GM12873 (cell line): ENCODE results near the gene NSG2.
A peak's percentile ranks its signal among the peaks of the same experiment; 100 is the strongest.

Experiments used
- CTCF ChIP-seq: IDR thresholded peaks from 2 replicates; pipeline ENCODE4 v1.5.1; 2012; ENCODE audit warnings: low read depth, mild to moderate bottlenecking, moderate library complexity, low read length, control low read depth; ENCODE audit not compliant: insufficient read depth; ENCODE audit errors: missing control alignments

Gene NSG2

GRCh38 chr5:174047472-174048099 lies 2.1 kb downstream of the NSG2 start:
- TF ChIP-seq CTCF = no peak

- no peak for TF ChIP-seq CTCF
Measured at GRCh38 chr5:174052636-174053035, 7.1 kb downstream of the NSG2 start.

GRCh38 chr5:174053905-174054304 lies 8.4 kb downstream of the NSG2 start:
- no peak for TF ChIP-seq CTCF

GRCh38 chr5:174056064-174056847 lies 10.8 kb downstream of the NSG2 start:
- peak; percentile 65 for TF ChIP-seq CTCF

- TF ChIP-seq CTCF = no peak
Measured at GRCh38 chr5:174057206-174057605, 11.7 kb downstream of the NSG2 start.

- no peak for TF ChIP-seq CTCF
Measured at GRCh38 chr5:174058433-174059122, 13.1 kb downstream of the NSG2 start.

GRCh38 chr5:174059247-174059646 lies 13.7 kb downstream of the NSG2 start:
- TF ChIP-seq CTCF = no peak
